GM23248 (cell line): ENCODE data around the gene GSG1L.

ENCODE experiments used
- EZH2 ChIP-seq: fragments of 200-600 bp; sonication (generic); IDR thresholded peaks from 2 replicates; pipeline ENCODE4 v1.6.1; 2018; ENCODE audit warnings: antibody characterized with exemption, mild to moderate bottlenecking; ENCODE audit not compliant: insufficient read depth, poor library complexity, severe bottlenecking
- EZH2phosphoT487 ChIP-seq: fragments of 200-600 bp; sonication (generic); IDR thresholded peaks from 2 replicates; pipeline ENCODE4 v1.6.1; 2018; ENCODE audit warnings: antibody characterized with exemption, moderate library complexity, mild to moderate bottlenecking, low read depth; ENCODE audit not compliant: insufficient read depth

DNA sequence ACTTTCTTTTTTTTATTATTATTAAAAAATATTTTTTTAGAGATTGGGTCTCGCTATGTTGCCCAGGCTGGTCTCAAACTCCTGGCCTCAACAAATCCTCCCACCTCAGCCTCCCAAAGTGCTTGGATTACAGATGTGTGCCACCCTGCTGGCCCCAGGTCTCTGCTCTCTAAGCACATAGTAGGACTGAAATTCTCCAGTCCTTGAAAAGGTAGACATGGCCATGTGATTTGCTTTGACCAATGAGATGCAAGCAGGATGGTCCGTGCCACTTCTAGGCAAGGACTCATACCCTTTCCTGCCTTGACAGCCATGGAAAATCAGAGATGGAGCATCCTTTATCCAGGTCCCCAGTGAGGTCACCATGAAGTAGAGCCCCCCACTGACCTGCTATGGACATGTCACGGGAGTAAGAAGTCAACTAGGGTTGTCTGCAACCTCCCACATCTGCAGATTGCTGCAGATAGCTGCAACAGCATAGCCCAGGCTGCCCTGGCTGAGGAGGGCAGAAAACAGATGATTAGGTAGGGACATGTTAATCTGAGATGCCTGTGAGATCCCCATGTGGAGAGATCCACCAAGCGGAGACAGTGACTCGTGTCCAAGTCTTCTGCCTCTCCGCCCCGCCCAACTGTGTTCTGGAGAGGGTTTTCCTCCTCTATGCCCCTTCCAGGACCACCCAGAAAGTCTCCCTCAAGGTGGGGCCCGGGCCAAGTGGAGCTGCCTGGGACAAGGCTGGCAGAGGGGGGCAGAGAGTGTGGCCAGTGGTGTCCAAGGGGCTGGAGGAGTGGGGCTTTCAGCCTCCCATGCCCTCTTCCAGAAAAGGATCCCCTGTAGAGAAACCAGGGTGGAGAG lies 11.0 kb downstream of the GSG1L start:
- TF ChIP-seq EZH2phosphoT487: no peak
- TF ChIP-seq EZH2: no peak
